ENCODE results near the gene TOGARAM1. TPM values are rescaled to one million over a fixed set of nuclear protein-coding genes. Genes with fewer than 3 reads are reported as not detected.
A peak's percentile ranks its signal among the peaks of the same experiment; 100 is the strongest.

TOGARAM1 gene
- total RNA-seq, 1 donor from 2014 or later = 12.6 TPM

GRCh38 chr14:44988694-44989093 lies 26.7 kb downstream of the TOGARAM1 start:
- ATAC-seq (peak; percentile 39), DNase-seq (no peak)
- H3K36me3 ChIP-seq = no peaks in the 10 kb centered on the region
- H3K27me3 ChIP-seq = no peaks in the 10 kb centered on the region
- no peak overlapping the region for H3K4me3 ChIP-seq
- H3K27ac ChIP-seq = no peak overlapping the region
- intact Hi-C loops (cut with DNase I) = no loop called here
- no peak for TF ChIP-seq CTCF (IDR thresholded peaks at IDR 0.05)
- no peaks in the 10 kb centered on the region for H3K9me3 ChIP-seq
- H3K4me1 ChIP-seq = peaks cover 7% of the 10 kb centered on the region

- Histone ChIP-seq H3K27ac (no peak overlapping the region), H3K4me3 (no peak overlapping the region), H3K36me3 (no peaks in the 10 kb centered on the region), H3K9me3 (no peaks in the 10 kb centered on the region), H3K27me3 (no peaks in the 10 kb centered on the region), H3K4me1 (peaks cover 7% of the 10 kb centered on the region)
- intact Hi-C loops (cut with DNase I) = no loop called here
- ATAC-seq (no peak), DNase-seq (no peak)
- TF ChIP-seq CTCF (IDR thresholded peaks at IDR 0.05) = no peak
These were observed 27.8 kb downstream of the TOGARAM1 start for GRCh38 chr14:44989497-44990440.

DNA sequence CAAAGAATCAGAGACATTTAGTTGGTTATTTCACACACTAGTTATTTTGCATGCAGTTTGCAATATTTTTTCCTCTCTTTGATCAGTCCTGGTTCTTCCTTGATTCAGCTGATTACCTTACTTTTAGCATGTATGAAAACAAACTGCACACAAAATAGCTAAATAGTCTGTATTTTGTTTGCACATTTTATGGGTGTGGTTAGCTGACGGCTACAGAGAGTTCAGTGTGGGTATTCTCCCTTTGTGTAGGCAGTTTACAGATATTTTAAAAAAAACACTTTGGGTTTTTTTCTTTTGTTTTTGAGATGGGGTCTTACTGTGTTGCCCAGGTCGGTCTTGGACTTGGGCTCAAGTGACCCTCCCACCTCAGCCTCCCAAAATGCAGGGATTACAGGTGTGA lies 28.5 kb downstream of the TOGARAM1 start:
- H3K27ac ChIP-seq = no peak overlapping the region
- DNase-seq (no peak), ATAC-seq (no peak)
- intact Hi-C loops (cut with DNase I) = no loop called here
- no peak overlapping the region for H3K4me3 ChIP-seq
- peaks cover 7% of the 10 kb centered on the region for H3K4me1 ChIP-seq
- H3K36me3 ChIP-seq = no peaks in the 10 kb centered on the region
- no peak for TF ChIP-seq CTCF (IDR thresholded peaks at IDR 0.05)
- no peaks in the 10 kb centered on the region for H3K27me3 ChIP-seq
- H3K9me3 ChIP-seq = no peaks in the 10 kb centered on the region

DNA sequence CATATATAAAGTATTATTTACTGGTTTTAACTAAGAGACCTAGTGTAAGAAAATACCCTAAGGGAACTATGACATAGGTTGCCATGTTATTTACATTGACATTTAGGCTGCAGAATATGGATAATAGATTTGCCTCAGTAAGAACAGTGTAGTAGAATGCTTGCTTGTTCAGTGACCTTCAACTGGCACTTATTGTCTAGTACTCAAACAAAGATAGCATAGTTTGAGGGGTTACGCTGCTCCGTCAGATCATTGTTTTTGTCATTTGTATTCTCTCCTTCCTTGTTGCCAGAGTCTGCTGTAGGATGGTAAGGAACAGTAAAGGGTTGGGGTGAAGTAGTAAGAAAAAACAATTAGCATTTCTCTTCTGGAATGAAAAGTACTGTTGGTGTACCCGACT lies 33.2 kb downstream of the TOGARAM1 start:
- Histone ChIP-seq H3K4me3 (no peak overlapping the region), H3K27ac (no peak overlapping the region), H3K27me3 (no peaks in the 10 kb centered on the region), H3K9me3 (no peaks in the 10 kb centered on the region), H3K4me1 (no peaks in the 10 kb centered on the region), H3K36me3 (peaks cover 11% of the 10 kb centered on the region)
- DNase-seq = no peak
- ATAC-seq = no peak
- no peak for TF ChIP-seq CTCF (IDR thresholded peaks at IDR 0.05)
- intact Hi-C loops (cut with DNase I) = no loop called here

- H3K27me3 ChIP-seq = no peaks in the 10 kb centered on the region
- ATAC-seq (no peak), DNase-seq (no peak)
- intact Hi-C loops (cut with DNase I) = no loop called here
- peaks cover 16% of the 10 kb centered on the region for H3K36me3 ChIP-seq
- no peak overlapping the region for H3K4me3 ChIP-seq
- no peaks in the 10 kb centered on the region for H3K4me1 ChIP-seq
- no peak overlapping the region for H3K27ac ChIP-seq
- TF ChIP-seq CTCF (IDR thresholded peaks at IDR 0.05) = no peak
- no peaks in the 10 kb centered on the region for H3K9me3 ChIP-seq
These were observed 33.8 kb downstream of the TOGARAM1 start for GRCh38 chr14:44995770-44996294.

Data from upper lobe of right lung (tissue), 1 donor.